K562 (cell line): ENCODE measurements around the gene TAF3. TPM values are rescaled to one million over a fixed set of nuclear protein-coding genes. Genes with fewer than 3 reads are reported as not detected.

Experiments
- ATAC-seq: fragments of 200-7000 bp; cut with Tn5 transposase; 3 replicates; pipeline ENCODE4 v1.9.1; 2020; ENCODE audit warnings: moderate library complexity
- BruUV-seq: library from RNA; stranded (reverse); fragments of 400-500 nt; replicated peaks from 2 replicates; lab custom pipeline; 2021; lab: Mats Ljungman, UMichigan
- CTCF ChIA-PET: fragments of 300-600 bp; formaldehyde crosslinking; extraction: SDS; loops from one replicate; lab custom pipeline; 2021; ENCODE audit warnings: low intra/inter-chr PET ratio; lab: Yijun Ruan, JAX
- POLR2A ChIA-PET: fragments of 300-600, 350-650 bp; sonication (Branson Sonifier 250); formaldehyde crosslinking; extraction: SDS; loops from one replicate; lab custom pipeline; 2021; ENCODE audit warnings: antibody characterized with exemption, inconsistent platforms; lab: Yijun Ruan, JAX
- DNase-seq, 4 experiments: peaks; one replicate each; pipeline versions ENCODE4 v3.0.0 to v3.0.0-alpha.2; 2011 to 2018; ENCODE audit warnings: low spot score in 3 of 4, mixed read lengths in 3 of 4; ENCODE audit errors: extremely low read depth in 1 of 4
- FAIRE-seq: peaks from 2 replicates; lab custom pipeline; 2011; peaks lifted over from hg19 to GRCh38; lab: Jason Lieb, UNC
- H2AFZ ChIP-seq: 2 replicates; pipeline ENCODE4 v1.6.0; 2011; ENCODE audit warnings: low read depth, low read length, control low read depth, inconsistent platforms
- H3K27ac ChIP-seq: fragments of 200-600 bp; 3 replicates; pipeline ENCODE4 v1.8.0; 2011; ENCODE audit warnings: low read depth, mild to moderate bottlenecking, control low read depth, inconsistent platforms, low read length, moderate library complexity, mixed read lengths; ENCODE audit errors: extremely low read depth
- H3K27me3 ChIP-seq, 2 experiments: fragments of 300-600 bp in 1 of 2; 2 replicates in 1 of 2; 3 replicates in 1 of 2; pipeline versions ENCODE4 v1.6.0 to v1.8.0; 2011; ENCODE audit warnings: inconsistent platforms in 2 of 2, low read length in 2 of 2, mild to moderate bottlenecking in 1 of 2, mixed read lengths in 1 of 2, moderate library complexity in 1 of 2; ENCODE audit not compliant: control insufficient read depth in 2 of 2, insufficient read depth in 2 of 2
- H3K36me3 ChIP-seq: fragments of 300-600 bp; 3 replicates; pipeline ENCODE4 v1.8.0; 2011; ENCODE audit warnings: mild to moderate bottlenecking, low read length, inconsistent platforms; ENCODE audit not compliant: control insufficient read depth, insufficient read depth
- H3K4me1 ChIP-seq, 2 experiments: fragments of 200-600 bp in 1 of 2; replicated peaks in 1 of 2; 2 replicates in 1 of 2; 3 replicates in 1 of 2; pipeline versions ENCODE4 v1.5.1 to v1.8.0; 2011; ENCODE audit warnings: inconsistent platforms in 2 of 2, low read length in 2 of 2, mild to moderate bottlenecking in 1 of 2, mixed read lengths in 1 of 2, moderate library complexity in 1 of 2; ENCODE audit not compliant: control insufficient read depth in 2 of 2, insufficient read depth in 2 of 2
- H3K4me2 ChIP-seq: 2 replicates; pipeline ENCODE4 v1.6.1; 2011; ENCODE audit warnings: low read length, control low read depth, inconsistent platforms, mixed read lengths; ENCODE audit not compliant: insufficient read depth
- H3K4me3 ChIP-seq: fragments of 200-600 bp; sonication (generic), shearing (Covaris generic); 2 replicates; pipeline ENCODE4 v1.5.1; 2016; ENCODE audit warnings: control low read depth, inconsistent platforms
- H3K79me2 ChIP-seq: fragments of 200-600 bp; 3 replicates; pipeline ENCODE4 v1.8.0; 2011; ENCODE audit warnings: low read length, inconsistent platforms; ENCODE audit not compliant: control insufficient read depth, insufficient read depth
- H3K9ac ChIP-seq, 2 experiments: 2 replicates each; pipeline versions ENCODE4 v1.6.0 to v1.6.1; 2011; ENCODE audit warnings: low read depth in 2 of 2, low read length in 2 of 2, control low read depth in 1 of 2, inconsistent platforms in 1 of 2, mild to moderate bottlenecking in 1 of 2, mixed read lengths in 1 of 2; ENCODE audit not compliant: insufficient read depth in 1 of 2
- H3K9me1 ChIP-seq: one replicate; pipeline ENCODE4 v1.6.0; 2011; ENCODE audit warnings: inconsistent platforms, mild to moderate bottlenecking, low read length, moderate library complexity; ENCODE audit not compliant: control insufficient read depth, insufficient read depth
- H3K9me3 ChIP-seq: replicated peaks from 2 replicates; pipeline ENCODE4 v1.5.1; 2011; ENCODE audit warnings: low read depth, low read length, inconsistent platforms; ENCODE audit not compliant: control insufficient read depth, insufficient read depth
- H4K20me1 ChIP-seq: replicated peaks from 2 replicates; pipeline ENCODE4 v1.6.1; 2011; ENCODE audit warnings: low read length, inconsistent platforms, mixed read lengths; ENCODE audit not compliant: control insufficient read depth, insufficient read depth
- CBFA2T2 ChIP-seq: fragments of 450-650 bp; conservative IDR thresholded peaks from 2 replicates; pipeline ENCODE4 v1.6.1; 2017; ENCODE audit warnings: mild to moderate bottlenecking
- ILK ChIP-seq: fragments of 450-650 bp; IDR thresholded peaks from 2 replicates; pipeline ENCODE4 v1.6.1; 2016; ENCODE audit warnings: missing genetic modification characterization, low read depth, mild to moderate bottlenecking, missing compliant biosample characterization, moderate library complexity, borderline replicate concordance
- MXI1 ChIP-seq: IDR thresholded peaks from 2 replicates; pipeline ENCODE4 v1.6.1; 2011; ENCODE audit warnings: low read depth, mild to moderate bottlenecking, improper control_type of control experiment, low read length
- SAFB2 ChIP-seq: fragments of 200-400 bp; formaldehyde crosslinking; IDR thresholded peaks from 2 replicates; pipeline ENCODE4 v1.6.1; 2018; ENCODE audit warnings: borderline replicate concordance, low read length, low read depth, moderate library complexity; ENCODE audit not compliant: severe bottlenecking
- SMARCC2 ChIP-seq: fragments of 450-650 bp; IDR thresholded peaks from 2 replicates; pipeline ENCODE4 v1.6.1; 2017; ENCODE audit warnings: antibody characterized with exemption, moderate library complexity, mild to moderate bottlenecking, low read depth
- SMC3 ChIP-seq: conservative IDR thresholded peaks from 2 replicates; pipeline ENCODE4 v1.6.1; 2011; ENCODE audit warnings: low read depth, low read length, improper control_type of control experiment; ENCODE audit not compliant: insufficient read depth
- ZKSCAN1 ChIP-seq: fragments of 150-350 bp; IDR thresholded peaks from 2 replicates; pipeline ENCODE4 v1.6.1; 2016; ENCODE audit warnings: low read depth, low read length
- in situ Hi-C: fragments of 300-500 bp; cut with MboI; formaldehyde crosslinking; loops from 4 replicates; pipeline ENCODE4 v1.15.0; 2018; ENCODE audit warnings: inconsistent platforms, mixed read lengths
- intact Hi-C: fragments of 100-400 bp; cut with micrococcal nuclease; formaldehyde crosslinking; loops from 2 replicates; pipeline ENCODE4 v1.14.2; 2022
- polyA plus RNA-seq, 8 experiments: library from polyadenylated mRNA; depleted of rRNA in 4 of 8; stranded (reverse) in 5 of 8; unstranded in 3 of 8; fragments of >200 nt; fragmentation: Nextera tagmentation in 2 of 8; fragmentation: Illumina TruSeq in 1 of 8; extraction: Ambion mirVana in 2 of 8; extraction: Trizol in 1 of 8; gene quantifications; 2 replicates each; pipeline versions ENCODE4 v1.2.1 to v1.2.3, GENCODE V29; 2011 to 2014; ENCODE audit warnings: inconsistent platforms in 1 of 8, missing spikeins in 1 of 8
- total RNA-seq, 7 experiments: library from RNA; depleted of rRNA in 6 of 7; stranded (reverse); fragments of >200 nt in 6 of 7; fragmentation: Illumina TruSeq in 2 of 7; extraction: Trizol in 2 of 7; gene quantifications; 2 replicates each; pipeline versions ENCODE4 v1.2.1 to v1.2.3, GENCODE V29; 2011 to 2021; ENCODE audit warnings: low replicate concordance in 1 of 7
- TF ChIP-seq, protein P1 (sequence below): fragments of 250-450 bp; sonication (Bioruptor Pico); IDR thresholded peaks from 2 replicates; pipeline ENCODE4 v1.4.0; 2020; ENCODE audit warnings: mild to moderate bottlenecking, moderate library complexity
- TF ChIP-seq, protein P2 (sequence below): IDR thresholded peaks from 3 replicates; pipeline ENCODE4 v1.6.1; 2011; ENCODE audit warnings: borderline replicate concordance, mild to moderate bottlenecking, moderate library complexity; ENCODE audit not compliant: insufficient read length; ENCODE audit errors: extremely low read depth
- TF ChIP-seq, protein P3 (sequence below): fragments of 250-450 bp; sonication (Bioruptor Pico); IDR thresholded peaks from 2 replicates; pipeline ENCODE4 v1.5.0; 2021
- TF ChIP-seq, protein P4 (sequence below): sonication (generic); formaldehyde crosslinking; IDR thresholded peaks from 2 replicates; pipeline ENCODE4 v1.8.1; 2023; ENCODE audit warnings: mild to moderate bottlenecking, missing genetic modification reagents
- TF ChIP-seq, protein P5 (sequence below), 3 experiments: fragments of 200-800 bp in 1 of 3; sonication (Bioruptor generic) in 1 of 3; sonication (generic) in 1 of 3; formaldehyde crosslinking in 1 of 3; IDR thresholded peaks; 2 replicates each; pipeline versions ENCODE4 v1.6.1 to v1.8.0; 2016 to 2022; ENCODE audit warnings: mild to moderate bottlenecking in 2 of 3, missing compliant biosample characterization in 2 of 3, missing genetic modification characterization in 2 of 3, missing genetic modification reagents in 1 of 3

Gene TAF3
- total and polyA plus RNA-seq, 9 of the 15 experiments (the other 6 are each of a cell fraction or from before 2014, with no cell fraction given), result 1.5 to 9.9 (median 4.1) TPM

DNA sequence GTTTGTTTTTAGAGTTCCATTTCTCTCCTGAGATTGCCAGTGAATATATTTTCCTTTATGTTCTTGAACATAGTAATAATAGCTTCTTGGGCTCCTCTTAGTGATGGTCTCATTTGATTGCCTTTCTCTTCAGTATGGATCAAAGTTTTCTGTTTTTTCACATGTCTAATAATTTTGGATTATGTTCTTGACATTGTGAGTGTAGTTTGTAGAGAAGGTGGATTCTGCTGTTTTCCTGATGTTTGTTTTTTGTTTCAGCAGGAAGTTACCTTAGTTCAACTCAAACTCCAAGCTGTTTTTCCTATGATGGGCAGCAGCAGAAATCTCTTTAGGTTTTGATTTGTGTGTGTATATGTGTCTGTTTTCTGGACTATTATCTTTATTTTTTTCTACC lies 43.8 kb downstream of the TAF3 start:
- H4K20me1 ChIP-seq, result no peaks in the 10 kb centered on the region
- peaks cover 22% of the 10 kb centered on the region; the same call in 1 of the 3 replicates for H3K79me2 ChIP-seq
- FAIRE-seq (no peak), ATAC-seq (no peak), DNase-seq (no peak)
- no peak overlapping the region for H3K9ac ChIP-seq
- no peaks in the 10 kb centered on the region; a peak in 1 of 5 replicates for H3K4me1 ChIP-seq
- POLR2A ChIA-PET, result no interaction called here
- no peaks in the 10 kb centered on the region for H3K27me3 ChIP-seq
- H3K4me3 ChIP-seq, result no peak overlapping the region
- TF ChIP-seq ILK (tag) (no peak), ZKSCAN1 (no peak), SMARCC2 (no peak), SMC3 (no peak), MXI1 (no peak), CBFA2T2 (no peak), SAFB2 (no peak)
- TF ChIP-seq, protein P1, sequence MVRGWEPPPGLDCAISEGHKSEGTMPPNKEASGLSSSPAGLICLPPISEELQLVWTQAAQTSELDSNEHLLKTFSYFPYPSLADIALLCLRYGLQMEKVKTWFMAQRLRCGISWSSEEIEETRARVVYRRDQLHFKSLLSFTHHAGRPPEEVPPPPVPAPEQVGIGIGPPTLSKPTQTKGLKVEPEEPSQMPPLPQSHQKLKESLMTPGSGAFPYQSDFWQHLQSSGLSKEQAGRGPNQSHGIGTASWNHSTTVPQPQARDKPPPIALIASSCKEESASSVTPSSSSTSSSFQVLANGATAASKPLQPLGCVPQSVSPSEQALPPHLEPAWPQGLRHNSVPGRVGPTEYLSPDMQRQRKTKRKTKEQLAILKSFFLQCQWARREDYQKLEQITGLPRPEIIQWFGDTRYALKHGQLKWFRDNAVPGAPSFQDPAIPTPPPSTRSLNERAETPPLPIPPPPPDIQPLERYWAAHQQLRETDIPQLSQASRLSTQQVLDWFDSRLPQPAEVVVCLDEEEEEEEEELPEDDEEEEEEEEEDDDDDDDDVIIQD (CRISPR knock-in tag), result no peak
- TF ChIP-seq, protein P2, sequence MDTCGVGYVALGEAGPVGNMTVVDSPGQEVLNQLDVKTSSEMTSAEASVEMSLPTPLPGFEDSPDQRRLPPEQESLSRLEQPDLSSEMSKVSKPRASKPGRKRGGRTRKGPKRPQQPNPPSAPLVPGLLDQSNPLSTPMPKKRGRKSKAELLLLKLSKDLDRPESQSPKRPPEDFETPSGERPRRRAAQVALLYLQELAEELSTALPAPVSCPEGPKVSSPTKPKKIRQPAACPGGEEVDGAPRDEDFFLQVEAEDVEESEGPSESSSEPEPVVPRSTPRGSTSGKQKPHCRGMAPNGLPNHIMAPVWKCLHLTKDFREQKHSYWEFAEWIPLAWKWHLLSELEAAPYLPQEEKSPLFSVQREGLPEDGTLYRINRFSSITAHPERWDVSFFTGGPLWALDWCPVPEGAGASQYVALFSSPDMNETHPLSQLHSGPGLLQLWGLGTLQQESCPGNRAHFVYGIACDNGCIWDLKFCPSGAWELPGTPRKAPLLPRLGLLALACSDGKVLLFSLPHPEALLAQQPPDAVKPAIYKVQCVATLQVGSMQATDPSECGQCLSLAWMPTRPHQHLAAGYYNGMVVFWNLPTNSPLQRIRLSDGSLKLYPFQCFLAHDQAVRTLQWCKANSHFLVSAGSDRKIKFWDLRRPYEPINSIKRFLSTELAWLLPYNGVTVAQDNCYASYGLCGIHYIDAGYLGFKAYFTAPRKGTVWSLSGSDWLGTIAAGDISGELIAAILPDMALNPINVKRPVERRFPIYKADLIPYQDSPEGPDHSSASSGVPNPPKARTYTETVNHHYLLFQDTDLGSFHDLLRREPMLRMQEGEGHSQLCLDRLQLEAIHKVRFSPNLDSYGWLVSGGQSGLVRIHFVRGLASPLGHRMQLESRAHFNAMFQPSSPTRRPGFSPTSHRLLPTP, result no peak
- TF ChIP-seq, protein P3, sequence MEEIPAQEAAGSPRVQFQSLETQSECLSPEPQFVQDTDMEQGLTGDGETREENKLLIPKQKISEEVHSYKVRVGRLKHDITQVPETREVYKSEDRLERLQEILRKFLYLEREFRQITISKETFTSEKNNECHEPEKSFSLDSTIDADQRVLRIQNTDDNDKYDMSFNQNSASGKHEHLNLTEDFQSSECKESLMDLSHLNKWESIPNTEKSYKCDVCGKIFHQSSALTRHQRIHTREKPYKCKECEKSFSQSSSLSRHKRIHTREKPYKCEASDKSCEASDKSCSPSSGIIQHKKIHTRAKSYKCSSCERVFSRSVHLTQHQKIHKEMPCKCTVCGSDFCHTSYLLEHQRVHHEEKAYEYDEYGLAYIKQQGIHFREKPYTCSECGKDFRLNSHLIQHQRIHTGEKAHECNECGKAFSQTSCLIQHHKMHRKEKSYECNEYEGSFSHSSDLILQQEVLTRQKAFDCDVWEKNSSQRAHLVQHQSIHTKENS (CRISPR knock-in tag), result no peak
- TF ChIP-seq, protein P4, sequence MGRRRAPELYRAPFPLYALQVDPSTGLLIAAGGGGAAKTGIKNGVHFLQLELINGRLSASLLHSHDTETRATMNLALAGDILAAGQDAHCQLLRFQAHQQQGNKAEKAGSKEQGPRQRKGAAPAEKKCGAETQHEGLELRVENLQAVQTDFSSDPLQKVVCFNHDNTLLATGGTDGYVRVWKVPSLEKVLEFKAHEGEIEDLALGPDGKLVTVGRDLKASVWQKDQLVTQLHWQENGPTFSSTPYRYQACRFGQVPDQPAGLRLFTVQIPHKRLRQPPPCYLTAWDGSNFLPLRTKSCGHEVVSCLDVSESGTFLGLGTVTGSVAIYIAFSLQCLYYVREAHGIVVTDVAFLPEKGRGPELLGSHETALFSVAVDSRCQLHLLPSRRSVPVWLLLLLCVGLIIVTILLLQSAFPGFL (CRISPR knock-in tag), result no peak
- TF ChIP-seq, protein P5, sequence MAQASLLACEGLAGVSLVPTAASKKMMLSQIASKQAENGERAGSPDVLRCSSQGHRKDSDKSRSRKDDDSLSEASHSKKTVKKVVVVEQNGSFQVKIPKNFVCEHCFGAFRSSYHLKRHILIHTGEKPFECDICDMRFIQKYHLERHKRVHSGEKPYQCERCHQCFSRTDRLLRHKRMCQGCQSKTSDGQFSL (CRISPR knock-in tag; IDR thresholded peaks at IDR 0.05), result no peak
- TF ChIP-seq, protein P5 (tag; IDR thresholded peaks at IDR 0.05), result no peak
- CTCF ChIA-PET, result no interaction called here
- no TSS peak for BruUV-seq
- no peaks in the 10 kb centered on the region; the same call in 2 of the 3 replicates for H3K36me3 ChIP-seq
- no peak overlapping the region for H3K27ac ChIP-seq
- H2AFZ ChIP-seq, result no peak overlapping the region
- H3K9me3 ChIP-seq, result peaks cover 2% of the 10 kb centered on the region; the same call in 1 of the 2 replicates
- in situ Hi-C loops, result loop anchor here (10.0 to 25.0 kb wide), 3 partner anchors 1050 to 1443 kb away; no protein-coding TSS in a partner anchor
- intact Hi-C loops, result no loop called here
- no peak overlapping the region for H3K4me2 ChIP-seq
- no peaks in the 10 kb centered on the region for H3K9me1 ChIP-seq
